H1 (cell line): ENCODE measurements around the gene ARG2. TPM values are rescaled to one million over a fixed set of nuclear protein-coding genes. Genes with fewer than 3 reads are reported as not detected.

Experiments used
- BCL11A ChIP-seq, 2 experiments: IDR thresholded peaks; one replicate each; pipeline ENCODE4 v1.6.1; 2011; ENCODE audit warnings: low read depth in 2 of 2, low read length in 2 of 2, mild to moderate bottlenecking in 2 of 2
- CHD2 ChIP-seq: IDR thresholded peaks from 2 replicates; pipeline ENCODE4 v1.6.1; 2012; ENCODE audit warnings: low read length, improper control_type of control experiment
- JUND ChIP-seq: IDR thresholded peaks from 2 replicates; pipeline ENCODE4 v1.6.1; 2011; ENCODE audit warnings: mild to moderate bottlenecking, improper control_type of control experiment, low read length
- NANOG ChIP-seq: IDR thresholded peaks from 2 replicates; pipeline ENCODE4 v1.6.1; 2011; ENCODE audit warnings: low read length, low read depth, mild to moderate bottlenecking, inconsistent platforms; ENCODE audit not compliant: insufficient read depth, poor library complexity, severe bottlenecking
- PHF8 ChIP-seq: fragments of 200-600 bp; sonication (generic); conservative IDR thresholded peaks from 2 replicates; pipeline ENCODE4 v1.7.1; 2012; ENCODE audit warnings: low read depth, mild to moderate bottlenecking, inconsistent platforms, low read length, moderate library complexity
- SP2 ChIP-seq: IDR thresholded peaks from 2 replicates; pipeline ENCODE4 v1.6.1; 2012; ENCODE audit warnings: mild to moderate bottlenecking, low read length, inconsistent platforms
- TEAD4 ChIP-seq: IDR thresholded peaks from 2 replicates; pipeline ENCODE4 v1.6.1; 2012; ENCODE audit warnings: low read depth, low read length, inconsistent platforms, mixed read lengths
- polyA plus RNA-seq, 7 experiments: library from polyadenylated mRNA; depleted of rRNA in 3 of 7; stranded (reverse) in 5 of 7; unstranded in 2 of 7; fragments of >200 nt in 5 of 7; fragments of 200-250 nt in 2 of 7; gene quantifications; 1 replicate in 5 of 7; 2 replicates in 1 of 7; 4 replicates in 1 of 7; pipeline versions ENCODE4 v1.2.1 to v1.2.3, GENCODE V29; 2011 to 2013; ENCODE audit warnings: missing spikeins in 2 of 7, mixed read lengths in 2 of 7
- total RNA-seq: library from RNA; stranded (reverse); fragmentation: NEBNext Ultra II Directional; extraction: Animal tissue kit (Norgen Biotek cat#: 25700); gene quantifications from 2 replicates; pipeline ENCODE4 v1.2.1, GENCODE V29; 2021

Gene ARG2
- total and polyA plus RNA-seq, 2 of the 8 experiments (the other 6 are each of a cell fraction or from before 2014, with no cell fraction given): 49.9 to 59.1 TPM

- no peak for TF ChIP-seq PHF8
- TF ChIP-seq CHD2: no peak
- TF ChIP-seq SP2: no peak
- no peak for TF ChIP-seq JUND
- no peak for TF ChIP-seq NANOG
- TF ChIP-seq TEAD4: no peak
- TF ChIP-seq BCL11A (IDR thresholded peaks at IDR 0.05; ENCODE audit: low read depth in 2 of 2, low read length in 2 of 2): no peak
Observed at GRCh38 chr14:67570453-67570852, 49.3 kb upstream of the ARG2 start (continued).
